Measurements from ENCODE around the gene CENPM.
"Not testable (repeated sequence)": the region's sequence is repeated elsewhere in the genome, so short reads cannot be mapped to it uniquely, and the experiment has no call there.

CENPM gene

DNA sequence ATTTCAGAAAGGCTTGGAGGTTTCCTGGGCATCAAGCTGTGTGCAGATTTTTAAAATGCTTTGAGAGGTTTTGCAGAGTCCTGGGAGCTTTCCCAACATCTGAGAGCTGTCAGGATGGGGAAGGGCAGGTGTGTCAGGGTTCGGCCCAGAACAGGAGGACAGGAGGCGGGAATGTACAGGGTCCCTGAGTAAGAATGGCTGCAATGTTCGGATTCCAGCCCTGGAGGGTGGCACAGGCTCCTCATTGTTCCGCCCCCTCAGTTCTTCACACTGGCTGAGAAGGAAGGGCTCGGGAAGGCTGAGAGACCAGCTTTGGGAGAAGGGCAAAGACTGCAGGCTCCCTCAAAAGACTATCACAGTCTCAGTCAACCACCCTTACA, 17.1 kb upstream of the CENPM start:
- H3K27ac ChIP-seq (ENCODE audit: low read depth, low read length) = no peak overlapping the region
- no peaks in the 10 kb centered on the region for H3K4me1 ChIP-seq (ENCODE audit: insufficient read depth, low read length)
- no peaks in the 10 kb centered on the region for H3K27me3 ChIP-seq (ENCODE audit: control insufficient read depth in 1 of 2, insufficient read depth in 2 of 2, low read length in 2 of 2)
- no peaks in the 10 kb centered on the region for H3K9me3 ChIP-seq (ENCODE audit: low read length)
- no peak overlapping the region for H3K9ac ChIP-seq (ENCODE audit: low read length)
- H3K36me3 ChIP-seq (ENCODE audit: insufficient read depth, low read length) = no peaks in the 10 kb centered on the region
- no peak overlapping the region for H3K4me3 ChIP-seq (ENCODE audit: low read depth in 1 of 2, low read length in 2 of 2)

DNA sequence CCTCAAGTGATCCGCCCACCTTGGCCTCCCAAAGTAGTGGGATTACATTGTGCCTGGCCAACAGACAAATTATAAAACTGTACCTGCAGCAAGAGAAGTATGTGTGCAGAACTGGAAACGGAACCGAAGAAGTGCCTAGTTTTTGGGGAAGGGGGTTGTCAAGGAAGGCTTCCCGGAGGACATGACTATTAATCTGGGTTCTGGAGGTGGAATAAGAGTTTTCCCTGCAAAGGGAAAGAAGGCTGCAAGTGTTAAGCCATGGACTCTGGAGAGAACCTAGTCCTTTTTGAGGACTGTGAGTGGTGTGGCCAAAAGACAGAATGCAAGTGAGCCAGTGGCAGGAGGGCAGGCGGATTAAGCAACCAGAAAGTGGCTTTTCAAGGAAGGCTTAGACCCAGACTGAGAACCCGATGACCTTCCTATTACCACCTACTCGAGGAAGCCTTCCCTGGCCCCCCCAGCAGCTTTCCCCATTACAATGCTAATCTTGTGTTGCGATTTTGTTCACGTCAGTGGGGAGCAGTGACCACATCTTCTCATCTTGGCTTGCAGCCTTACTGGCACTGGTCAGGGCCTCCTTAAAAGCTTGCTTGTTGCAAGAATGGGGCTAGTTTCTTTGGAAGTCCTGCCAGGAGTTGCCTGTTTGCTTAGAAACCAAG, 16.6 kb upstream of the CENPM start:
- no peak overlapping the region for H3K27ac ChIP-seq (ENCODE audit: low read depth, low read length)
- no peaks in the 10 kb centered on the region for H3K9me3 ChIP-seq (ENCODE audit: low read length)

DNA sequence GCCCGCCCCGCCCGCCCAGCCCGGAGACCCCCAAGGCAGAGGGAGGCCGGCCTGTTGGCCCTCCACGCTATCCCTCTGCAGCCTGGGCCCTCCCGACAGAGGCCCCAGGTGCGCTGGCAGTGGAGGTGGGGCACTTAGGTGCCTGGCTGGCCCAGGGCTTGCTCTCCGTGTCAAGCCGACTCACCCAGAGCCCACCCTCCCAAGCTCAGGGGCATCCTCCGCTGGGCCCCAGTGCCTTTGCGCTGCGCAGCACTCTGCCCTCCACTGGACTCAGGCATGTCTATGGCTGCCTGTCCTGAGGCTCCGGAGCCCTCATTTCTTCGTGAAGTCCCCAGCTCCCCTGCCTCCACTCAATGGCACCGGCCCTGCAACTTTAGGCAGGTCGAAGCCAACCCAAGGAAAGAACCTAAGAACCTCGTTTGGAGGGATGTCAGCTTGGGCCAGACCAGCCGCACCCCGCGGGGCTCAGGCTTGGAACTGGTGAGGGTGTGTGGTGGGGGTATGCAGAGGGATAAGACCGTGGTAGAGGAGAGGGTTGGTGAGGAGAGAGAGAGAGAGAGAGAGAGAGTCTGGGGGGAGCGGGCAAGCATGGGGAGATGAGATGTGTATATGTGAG, 11.1 kb upstream of the CENPM start:
- Histone ChIP-seq H3K4me1 (ENCODE audit: insufficient read depth, low read length) (no peaks in the 10 kb centered on the region), H3K36me3 (ENCODE audit: insufficient read depth, low read length) (no peaks in the 10 kb centered on the region), H3K27ac (ENCODE audit: low read depth, low read length) (no peak overlapping the region), H3K4me3 (ENCODE audit: low read depth in 1 of 2, low read length in 2 of 2) (no peak overlapping the region), H3K9me3 (ENCODE audit: low read length) (no peaks in the 10 kb centered on the region), H3K27me3 (ENCODE audit: control insufficient read depth in 1 of 2, insufficient read depth in 2 of 2, low read length in 2 of 2) (peaks cover 0 to 8% of the 10 kb centered on the region in 2 donors), H3K9ac (ENCODE audit: low read length) (no peak overlapping the region)

More for the DNA sequence above, 16.6 kb upstream of the CENPM start:
- H3K9ac ChIP-seq (ENCODE audit: low read length) = no peak overlapping the region
- H3K36me3 ChIP-seq (ENCODE audit: insufficient read depth, low read length) = no peaks in the 10 kb centered on the region
- H3K4me1 ChIP-seq (ENCODE audit: insufficient read depth, low read length) = no peaks in the 10 kb centered on the region
- no peaks in the 10 kb centered on the region for H3K27me3 ChIP-seq (ENCODE audit: control insufficient read depth in 1 of 2, insufficient read depth in 2 of 2, low read length in 2 of 2)
- H3K4me3 ChIP-seq (ENCODE audit: low read depth in 1 of 2, low read length in 2 of 2) = no peak overlapping the region

DNA sequence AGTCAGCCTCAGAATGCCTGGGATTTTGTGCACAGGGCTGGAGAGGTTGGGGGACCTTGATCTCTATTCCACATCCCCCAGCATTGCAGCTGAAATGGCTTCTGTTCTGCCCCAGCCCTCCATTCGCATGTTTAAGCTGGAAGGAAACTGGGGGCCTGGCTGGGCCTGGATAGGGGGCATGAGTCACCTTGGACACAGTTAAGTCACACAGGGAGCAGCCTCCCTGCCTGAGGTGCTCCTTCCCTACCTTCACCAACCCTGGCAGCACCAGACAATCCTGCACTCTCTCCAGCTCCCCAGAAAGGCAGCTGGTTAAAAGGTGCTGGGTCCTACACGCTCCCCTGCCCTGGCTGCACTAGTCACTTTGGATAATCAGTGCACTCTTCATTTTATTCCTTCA, 5.8 kb upstream of the CENPM start:
- peaks cover 0 to 8% of the 10 kb centered on the region in 2 donors for H3K27me3 ChIP-seq (ENCODE audit: control insufficient read depth in 1 of 2, insufficient read depth in 2 of 2, low read length in 2 of 2)
- no peak overlapping the region for H3K9ac ChIP-seq (ENCODE audit: low read length)
- no peak overlapping the region for H3K27ac ChIP-seq (ENCODE audit: low read depth, low read length)
- H3K36me3 ChIP-seq (ENCODE audit: insufficient read depth, low read length) = no peaks in the 10 kb centered on the region
- no peaks in the 10 kb centered on the region for H3K9me3 ChIP-seq (ENCODE audit: low read length)
- no peaks in the 10 kb centered on the region for H3K4me1 ChIP-seq (ENCODE audit: insufficient read depth, low read length)
- no peak overlapping the region for H3K4me3 ChIP-seq (ENCODE audit: low read depth in 1 of 2, low read length in 2 of 2)

DNA sequence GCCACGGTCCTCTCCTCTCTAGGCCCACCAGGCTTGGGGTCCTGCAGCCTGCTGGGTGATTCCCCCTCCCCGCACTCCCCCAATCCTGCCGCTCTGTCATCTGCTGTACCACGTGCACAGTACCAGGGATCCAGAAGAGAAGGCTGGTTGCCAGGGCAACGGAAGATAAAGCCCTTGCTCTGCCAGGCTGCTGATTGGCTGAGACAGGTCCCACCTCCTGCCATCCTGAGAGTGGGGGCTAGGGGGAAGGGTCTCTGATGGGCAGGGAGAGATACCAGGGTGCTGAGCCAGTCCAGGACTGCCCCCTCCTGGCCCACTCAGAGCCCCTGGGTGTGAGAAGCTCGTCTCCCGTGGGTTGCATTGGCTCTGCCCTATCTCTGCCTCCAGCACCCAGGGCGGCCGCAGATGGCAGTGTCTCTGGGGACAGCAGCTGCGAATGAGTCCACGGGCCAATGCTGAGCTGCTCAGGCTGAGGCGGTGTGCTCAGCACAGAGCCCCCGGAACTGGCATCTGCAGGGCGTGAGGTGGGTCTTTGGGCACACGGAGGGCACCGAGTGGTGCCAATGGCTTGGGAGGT, 5.0 kb upstream of the CENPM start, which contains the start of gene SMIM45:
Gene SMIM45 (plus strand): TSS at position 253 of the 577 bp plus-strand sequence.
- peaks cover 0 to 8% of the 10 kb centered on the region in 2 donors for H3K27me3 ChIP-seq (ENCODE audit: control insufficient read depth in 1 of 2, insufficient read depth in 2 of 2, low read length in 2 of 2)
- no peaks in the 10 kb centered on the region for H3K36me3 ChIP-seq (ENCODE audit: insufficient read depth, low read length)
- H3K4me1 ChIP-seq (ENCODE audit: insufficient read depth, low read length) = no peaks in the 10 kb centered on the region
- H3K9me3 ChIP-seq (ENCODE audit: low read length) = no peaks in the 10 kb centered on the region
- H3K27ac ChIP-seq (ENCODE audit: low read depth, low read length) = no peak within 1 kb of the TSS
- H3K9ac ChIP-seq (ENCODE audit: low read length) = no peak within 1 kb of the TSS
- no peak within 1 kb of the TSS for H3K4me3 ChIP-seq (ENCODE audit: low read depth in 1 of 2, low read length in 2 of 2)

DNA sequence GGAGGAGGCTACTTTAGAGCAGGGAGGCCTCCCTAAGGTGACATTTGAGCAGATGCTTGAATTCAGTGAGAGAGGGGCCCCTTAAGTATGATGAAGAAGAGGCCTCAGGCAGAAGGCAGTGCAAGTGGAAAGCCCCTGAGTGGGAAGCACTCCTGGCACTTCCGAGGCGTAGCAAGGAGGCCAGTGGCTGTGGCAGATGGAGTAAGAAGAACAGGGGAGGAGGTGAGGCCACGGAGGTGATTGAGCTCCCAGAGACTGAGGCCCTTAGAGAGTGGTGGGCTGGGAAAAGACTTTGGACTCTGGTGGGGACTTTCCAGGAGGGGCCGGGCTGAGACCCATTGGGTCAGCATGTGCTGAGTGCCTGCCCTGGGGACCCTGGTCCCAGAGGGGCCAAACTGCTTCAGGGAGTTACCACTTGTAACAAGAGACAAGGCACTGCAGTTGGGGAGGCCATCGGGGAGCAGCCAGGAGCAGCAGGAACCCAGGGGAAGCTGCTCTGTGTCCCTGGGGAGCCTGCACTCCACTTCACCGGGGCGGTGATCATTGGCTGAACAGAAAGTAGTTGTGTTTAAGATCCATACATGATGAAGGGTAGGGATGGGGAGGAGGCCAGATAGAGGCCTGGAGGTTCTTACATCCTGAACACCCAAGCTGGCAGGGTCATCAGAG, 2.5 kb upstream of the CENPM start:
- H3K36me3 ChIP-seq (ENCODE audit: insufficient read depth, low read length) = no peaks in the 10 kb centered on the region
- H3K9me3 ChIP-seq (ENCODE audit: low read length) = no peaks in the 10 kb centered on the region
- H3K9ac ChIP-seq (ENCODE audit: low read length) = no peak overlapping the region
- H3K27me3 ChIP-seq (ENCODE audit: control insufficient read depth in 1 of 2, insufficient read depth in 2 of 2, low read length in 2 of 2) = peaks cover 0 to 17% of the 10 kb centered on the region in 2 donors
- H3K4me1 ChIP-seq (ENCODE audit: insufficient read depth, low read length) = no peaks in the 10 kb centered on the region
- H3K4me3 ChIP-seq (ENCODE audit: low read depth in 1 of 2, low read length in 2 of 2) = no peak overlapping the region
- no peak overlapping the region for H3K27ac ChIP-seq (ENCODE audit: low read depth, low read length)

DNA sequence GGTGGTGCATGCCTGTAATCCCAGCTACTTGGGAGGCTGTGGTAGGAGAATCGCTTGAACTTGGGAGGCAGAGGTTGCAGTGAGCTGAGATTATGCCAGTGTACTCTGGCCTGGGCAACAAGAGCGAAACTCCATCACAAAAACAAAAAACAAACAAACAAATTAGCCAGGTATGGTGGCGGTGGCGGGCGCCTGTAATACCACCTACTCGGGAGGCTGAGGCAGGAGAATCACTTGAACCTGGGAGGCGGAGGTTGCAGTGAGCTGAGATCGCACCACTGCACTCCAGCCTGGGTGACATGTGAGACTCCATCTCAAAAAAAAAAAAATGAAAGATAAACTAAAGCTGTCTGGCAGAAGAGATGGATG, 2.0 kb upstream of the CENPM start:
- not testable (repeated sequence) for H3K27ac ChIP-seq (ENCODE audit: low read depth, low read length); H3K4me1 ChIP-seq (ENCODE audit: insufficient read depth, low read length); H3K9ac ChIP-seq (ENCODE audit: low read length); H3K4me3 ChIP-seq (ENCODE audit: low read depth in 1 of 2, low read length in 2 of 2); H3K9me3 ChIP-seq (ENCODE audit: low read length); H3K36me3 ChIP-seq (ENCODE audit: insufficient read depth, low read length)
- peaks cover 0 to 17% of the 10 kb centered on the region in 2 donors for H3K27me3 ChIP-seq (ENCODE audit: control insufficient read depth in 1 of 2, insufficient read depth in 2 of 2, low read length in 2 of 2)

DNA sequence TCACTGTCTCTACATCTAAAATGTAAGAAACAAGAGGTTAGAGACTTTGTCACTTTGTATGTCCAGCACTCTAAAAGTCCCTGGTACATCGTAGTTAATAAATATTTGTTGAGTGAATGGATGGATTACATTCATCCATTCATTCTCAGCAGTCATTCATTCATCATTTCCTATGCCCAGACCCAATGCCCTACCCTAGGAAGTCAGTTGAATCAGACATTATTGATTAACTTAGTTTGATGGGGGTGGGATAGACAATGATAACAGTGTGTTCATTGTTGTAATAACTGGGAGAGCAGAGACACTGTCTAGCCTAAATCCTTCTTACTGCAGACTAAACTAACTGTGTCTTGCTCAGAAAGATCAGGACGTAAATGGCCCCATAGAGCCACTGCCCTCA, 1.2 kb upstream of the CENPM start:
- no peak overlapping the region for H3K27ac ChIP-seq (ENCODE audit: low read depth, low read length)

DNA sequence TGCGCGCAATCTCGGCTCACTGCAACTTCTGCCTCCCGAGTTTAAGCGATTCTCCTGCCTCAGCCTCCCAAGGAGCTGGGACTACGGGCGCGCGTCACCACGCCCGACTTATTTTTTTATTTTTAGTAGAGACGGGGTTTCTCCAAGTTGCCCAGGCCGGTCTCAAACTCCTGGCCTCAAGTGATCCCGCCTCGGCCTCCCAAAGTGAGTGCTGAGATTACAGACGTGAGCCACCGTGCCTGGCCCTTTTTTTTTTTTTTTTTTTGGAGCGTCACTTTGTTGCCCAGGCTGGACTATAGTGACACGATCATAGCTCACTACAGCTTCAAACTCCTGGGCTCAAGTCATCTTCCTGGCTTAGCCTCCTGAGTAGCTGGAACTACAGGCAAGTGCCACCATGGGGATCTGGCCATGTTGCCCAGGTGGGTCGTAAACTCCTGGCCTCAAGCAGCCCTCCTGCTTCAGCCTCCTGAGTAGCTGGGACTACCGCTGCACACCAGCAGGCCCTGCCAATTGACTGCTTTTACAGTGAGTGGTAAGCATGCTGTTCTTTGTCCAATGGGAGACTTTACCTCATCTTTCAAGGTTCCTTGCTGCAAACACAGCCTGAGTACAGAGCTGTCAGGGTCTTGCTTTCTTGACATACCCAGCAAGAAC, 600 bp upstream of the CENPM start:
- peaks cover 0 to 17% of the 10 kb centered on the region in 2 donors for H3K27me3 ChIP-seq (ENCODE audit: control insufficient read depth in 1 of 2, insufficient read depth in 2 of 2, low read length in 2 of 2)
- no peak overlapping the region for H3K9ac ChIP-seq (ENCODE audit: low read length)
- H3K27ac ChIP-seq (ENCODE audit: low read depth, low read length) = no peak overlapping the region
- H3K36me3 ChIP-seq (ENCODE audit: insufficient read depth, low read length) = no peaks in the 10 kb centered on the region
- no peaks in the 10 kb centered on the region for H3K9me3 ChIP-seq (ENCODE audit: low read length)
- no peaks in the 10 kb centered on the region for H3K4me1 ChIP-seq (ENCODE audit: insufficient read depth, low read length)
- H3K4me3 ChIP-seq (ENCODE audit: low read depth in 1 of 2, low read length in 2 of 2) = peak overlapping the region in 1 of 2 donors; percentile 67

More for the DNA sequence above, 1.2 kb upstream of the CENPM start:
- Histone ChIP-seq H3K9me3 (ENCODE audit: low read length) (no peaks in the 10 kb centered on the region), H3K4me3 (ENCODE audit: low read depth in 1 of 2, low read length in 2 of 2) (no peak overlapping the region), H3K9ac (ENCODE audit: low read length) (no peak overlapping the region), H3K27me3 (ENCODE audit: control insufficient read depth in 1 of 2, insufficient read depth in 2 of 2, low read length in 2 of 2) (peaks cover 0 to 17% of the 10 kb centered on the region in 2 donors), H3K36me3 (ENCODE audit: insufficient read depth, low read length) (no peaks in the 10 kb centered on the region), H3K4me1 (ENCODE audit: insufficient read depth, low read length) (no peaks in the 10 kb centered on the region)

DNA sequence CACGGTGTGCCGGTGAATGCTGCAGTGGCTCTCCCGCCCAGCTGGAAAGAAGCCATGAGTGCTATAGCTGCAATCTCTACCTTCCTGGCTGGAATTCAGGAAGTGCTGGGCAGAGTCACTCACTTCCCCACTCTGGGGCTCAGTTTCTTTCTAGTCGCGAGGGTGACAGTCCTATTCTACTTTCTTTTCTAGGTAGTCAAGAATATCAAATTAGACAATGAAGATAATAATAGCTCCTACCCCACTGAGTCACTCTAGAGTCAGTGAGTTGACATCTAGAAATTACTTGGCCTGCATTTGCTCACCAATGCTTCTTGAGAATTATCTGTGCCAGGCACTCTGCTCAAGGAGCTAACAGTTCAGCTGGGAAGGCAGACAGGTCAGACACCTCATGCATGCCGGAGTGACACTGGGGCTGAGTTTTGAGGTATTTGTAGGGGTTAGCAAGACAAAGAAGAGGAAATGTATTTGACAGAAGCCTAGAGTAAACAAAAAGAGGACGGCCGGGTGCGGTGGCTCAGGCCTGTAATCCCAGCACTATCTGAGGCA, 3.2 kb downstream of the CENPM start:
- Histone ChIP-seq H3K4me1 (ENCODE audit: insufficient read depth, low read length) (peaks cover 12% of the 10 kb centered on the region), H3K36me3 (ENCODE audit: insufficient read depth, low read length) (no peaks in the 10 kb centered on the region), H3K9me3 (ENCODE audit: low read length) (no peaks in the 10 kb centered on the region), H3K9ac (ENCODE audit: low read length) (no peak overlapping the region), H3K27ac (ENCODE audit: low read depth, low read length) (no peak overlapping the region), H3K27me3 (ENCODE audit: control insufficient read depth in 1 of 2, insufficient read depth in 2 of 2, low read length in 2 of 2) (peaks cover 0 to 10% of the 10 kb centered on the region in 2 donors), H3K4me3 (ENCODE audit: low read depth in 1 of 2, low read length in 2 of 2) (no peak overlapping the region)

Data from muscle layer of colon (tissue), 2 donors.